Thoracic aorta (tissue), 2 donors: ENCODE measurements around the gene PTPRJ. TPM values are rescaled to one million over a fixed set of nuclear protein-coding genes. Genes with fewer than 3 reads are reported as not detected.

Experiments used
- ATAC-seq: fragments of 150-250 bp; one replicate; pipeline ENCODE4 v1.8.0; 2017; ENCODE audit warnings: low read depth; ENCODE audit not compliant: insufficient number of reproducible peaks, low FRiP score
- DNase-seq: peaks from one replicate; pipeline ENCODE4 v3.0.0-alpha.2; 2020; ENCODE audit warnings: low spot score
- H3K27ac ChIP-seq, 2 donors: fragments of 200-600 bp; sonication (generic); 1 replicate in 1 of 2; 2 replicates in 1 of 2; pipeline ENCODE4 v1.5.1; 2016; ENCODE audit warnings: mild to moderate bottlenecking in 2 of 2, moderate library complexity in 2 of 2
- H3K27me3 ChIP-seq: fragments of 200-600 bp; sonication (generic); replicated peaks from 2 replicates; pipeline ENCODE4 v1.6.0; 2016; ENCODE audit warnings: mild to moderate bottlenecking; ENCODE audit not compliant: insufficient read depth
- H3K36me3 ChIP-seq: fragments of 200-600 bp; sonication (generic); one replicate; pipeline ENCODE4 v1.5.1; 2016
- H3K4me1 ChIP-seq, 2 donors: fragments of 200-600 bp; sonication (generic); 1 replicate in 1 of 2; 2 replicates in 1 of 2; pipeline versions ENCODE4 v1.5.1 to v1.6.0; 2016; ENCODE audit warnings: low read depth in 2 of 2, mild to moderate bottlenecking in 1 of 2; ENCODE audit not compliant: control insufficient read depth in 1 of 2
- H3K4me3 ChIP-seq: fragments of 200-600 bp; sonication (generic); 2 replicates; pipeline ENCODE4 v1.5.1; 2016; ENCODE audit warnings: mild to moderate bottlenecking
- H3K9me3 ChIP-seq: fragments of 200-600 bp; sonication (generic); 2 replicates; pipeline ENCODE4 v1.5.1; 2016
- CTCF ChIP-seq: fragments of 200-600 bp; sonication (generic); IDR thresholded peaks from one replicate; pipeline ENCODE4 v1.5.1; 2019; ENCODE audit warnings: antibody characterized with exemption
- total RNA-seq, 2 donors: library from RNA; depleted of rRNA; stranded (reverse); fragments of >200 nt; gene quantifications; one replicate each; pipeline versions ENCODE4 v1.1.0 to v1.2.3, GENCODE V29; 2016

Gene PTPRJ
- total RNA-seq, 2 donors from 2014 or later = 20.4 to 20.9 TPM

GRCh38 chr11:48101044-48101733 is 120.8 kb downstream of the PTPRJ start:
- Histone ChIP-seq H3K9me3 (no peaks in the 10 kb centered on the region), H3K27me3 (no peaks in the 10 kb centered on the region), H3K36me3 (no peaks in the 10 kb centered on the region), H3K4me3 (no peak overlapping the region), H3K4me1 (peaks cover 3 to 17% of the 10 kb centered on the region in 2 donors), H3K27ac (no peak overlapping the region)
- DNase-seq (no peak), ATAC-seq (no peak)
- TF ChIP-seq CTCF = no peak

GRCh38 chr11:48101958-48102357 is 121.6 kb downstream of the PTPRJ start:
- ATAC-seq (no peak), DNase-seq (no peak)
- Histone ChIP-seq H3K4me1 (peaks cover 3 to 17% of the 10 kb centered on the region in 2 donors), H3K4me3 (no peak overlapping the region), H3K36me3 (no peaks in the 10 kb centered on the region), H3K9me3 (no peaks in the 10 kb centered on the region), H3K27ac (no peak overlapping the region), H3K27me3 (no peaks in the 10 kb centered on the region)
- TF ChIP-seq CTCF = no peak

- H3K36me3 ChIP-seq = no peaks in the 10 kb centered on the region
- TF ChIP-seq CTCF = no peak
- no peaks in the 10 kb centered on the region for H3K27me3 ChIP-seq
- ATAC-seq (no peak), DNase-seq (no peak)
- peak overlapping the region in 1 of 2 donors; percentile 41 for H3K27ac ChIP-seq
- H3K4me3 ChIP-seq = no peak overlapping the region
- H3K9me3 ChIP-seq = no peaks in the 10 kb centered on the region
- peaks cover 3 to 17% of the 10 kb centered on the region in 2 donors for H3K4me1 ChIP-seq
Measured at GRCh38 chr11:48103621-48104567, 123.5 kb downstream of the PTPRJ start.

GRCh38 chr11:48104568-48104924 is 124.2 kb downstream of the PTPRJ start:
- ATAC-seq (no peak), DNase-seq (no peak)
- no peak overlapping the region for H3K27ac ChIP-seq
- no peaks in the 10 kb centered on the region for H3K9me3 ChIP-seq
- TF ChIP-seq CTCF = no peak
- peaks cover 4 to 20% of the 10 kb centered on the region in 2 donors for H3K4me1 ChIP-seq
- H3K4me3 ChIP-seq = no peak overlapping the region
- H3K27me3 ChIP-seq = no peaks in the 10 kb centered on the region
- no peaks in the 10 kb centered on the region for H3K36me3 ChIP-seq
